ENCODE measurements around the gene PPP1R27.

Gene PPP1R27

DNA sequence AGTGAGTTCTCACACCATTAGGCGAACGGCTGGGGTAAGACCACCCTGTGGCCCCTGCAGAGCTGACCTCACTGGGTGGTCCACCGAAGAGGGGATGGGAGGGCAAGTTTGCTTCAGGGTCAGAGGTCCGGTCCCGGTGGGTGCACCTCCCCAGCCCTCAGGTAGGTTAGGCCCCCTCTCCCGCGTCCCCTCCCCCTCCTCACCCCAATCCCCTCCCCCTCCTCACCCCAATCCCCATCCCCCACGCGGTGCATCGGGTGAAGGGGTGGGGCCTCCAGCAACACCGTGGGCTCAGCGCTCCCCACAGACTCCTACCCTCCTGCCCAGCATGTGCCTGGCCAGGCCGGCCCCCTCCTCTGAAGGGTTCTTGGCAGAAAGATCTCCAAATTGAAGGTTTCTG is 15.1 kb downstream of the PPP1R27 start:
- DNase-seq: no peak

DNA sequence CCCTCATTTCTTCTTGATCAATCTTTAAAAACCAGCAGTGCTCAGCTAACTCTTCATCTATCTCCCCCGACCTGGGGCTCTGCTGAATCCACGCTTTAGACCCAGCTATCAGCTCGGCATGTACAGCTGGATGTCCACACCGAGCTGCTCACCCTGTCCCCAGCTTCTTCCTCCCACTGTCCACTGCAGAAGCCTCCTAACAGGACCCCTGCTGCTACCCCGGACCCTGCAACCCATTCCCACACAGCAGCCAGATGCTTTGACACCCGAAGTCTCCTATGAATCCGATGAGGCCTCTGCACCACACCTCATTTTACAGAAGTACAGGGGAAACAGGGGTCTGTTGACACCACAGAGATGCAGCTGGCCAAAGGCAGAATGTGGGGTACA is 17.1 kb downstream of the PPP1R27 start:
- no peak for DNase-seq

DNA sequence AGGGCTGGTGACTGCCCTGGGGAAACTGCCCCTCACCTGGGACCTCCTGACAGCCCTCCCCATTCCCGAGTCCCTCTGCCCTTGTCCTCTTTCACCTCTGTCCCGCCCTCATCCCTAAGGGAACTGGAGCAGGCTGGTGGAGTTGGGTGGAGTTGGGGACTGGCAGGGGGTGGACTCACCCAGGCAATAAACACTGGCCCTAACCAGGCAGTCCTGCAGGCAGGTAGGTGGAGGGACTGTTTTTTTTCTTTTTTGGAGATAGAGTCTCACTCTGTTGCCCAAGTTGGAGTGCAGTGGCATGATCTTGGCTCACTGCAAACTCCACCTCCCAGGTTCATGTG is 19.2 kb downstream of the PPP1R27 start:
- DNase-seq: no peak

DNA sequence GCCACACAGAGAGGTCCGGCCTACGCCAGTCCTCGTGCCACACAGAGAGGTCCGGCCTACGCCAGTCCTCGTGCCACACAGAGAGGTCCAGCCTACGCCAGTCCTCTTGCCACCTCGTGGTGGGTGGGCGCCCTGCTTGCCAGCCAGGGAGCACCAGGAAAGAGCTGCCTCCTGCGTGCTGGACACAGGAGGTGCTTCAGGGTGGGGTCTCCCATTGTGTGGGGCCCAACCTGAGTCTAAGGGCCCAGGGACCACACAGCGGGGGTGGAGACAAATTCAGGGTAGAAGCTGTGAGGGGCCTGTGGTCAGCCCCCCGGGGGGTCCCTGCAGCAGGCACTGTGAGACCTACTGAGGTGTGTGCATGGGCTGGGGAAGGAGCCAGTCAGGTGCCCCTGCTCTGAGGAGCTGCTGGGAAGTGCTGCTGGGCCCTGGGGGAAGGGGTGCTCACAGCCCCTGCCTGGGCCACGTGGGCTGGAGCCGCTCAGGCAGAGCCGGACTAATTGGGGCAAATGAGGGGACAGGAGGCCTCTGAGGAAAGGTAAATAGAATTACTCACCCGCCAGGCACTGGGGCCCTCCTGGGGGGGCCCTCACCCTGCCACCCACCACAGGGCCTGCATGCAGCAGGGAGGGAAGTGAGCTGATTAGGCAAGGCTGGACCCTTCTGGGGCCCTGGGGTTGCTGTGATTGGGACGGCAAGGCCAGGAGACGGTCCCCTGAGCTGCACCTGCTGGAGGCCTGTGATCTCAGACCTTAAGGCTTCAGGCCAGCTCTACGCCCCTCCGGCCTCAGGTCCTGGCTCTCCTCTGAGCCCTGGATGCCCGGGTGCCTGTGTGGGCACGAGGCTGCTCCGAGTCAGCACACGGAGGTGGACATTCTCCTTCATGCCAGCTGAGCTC is 19.9 kb downstream of the PPP1R27 start:
- DNase-seq: no peak

DNA sequence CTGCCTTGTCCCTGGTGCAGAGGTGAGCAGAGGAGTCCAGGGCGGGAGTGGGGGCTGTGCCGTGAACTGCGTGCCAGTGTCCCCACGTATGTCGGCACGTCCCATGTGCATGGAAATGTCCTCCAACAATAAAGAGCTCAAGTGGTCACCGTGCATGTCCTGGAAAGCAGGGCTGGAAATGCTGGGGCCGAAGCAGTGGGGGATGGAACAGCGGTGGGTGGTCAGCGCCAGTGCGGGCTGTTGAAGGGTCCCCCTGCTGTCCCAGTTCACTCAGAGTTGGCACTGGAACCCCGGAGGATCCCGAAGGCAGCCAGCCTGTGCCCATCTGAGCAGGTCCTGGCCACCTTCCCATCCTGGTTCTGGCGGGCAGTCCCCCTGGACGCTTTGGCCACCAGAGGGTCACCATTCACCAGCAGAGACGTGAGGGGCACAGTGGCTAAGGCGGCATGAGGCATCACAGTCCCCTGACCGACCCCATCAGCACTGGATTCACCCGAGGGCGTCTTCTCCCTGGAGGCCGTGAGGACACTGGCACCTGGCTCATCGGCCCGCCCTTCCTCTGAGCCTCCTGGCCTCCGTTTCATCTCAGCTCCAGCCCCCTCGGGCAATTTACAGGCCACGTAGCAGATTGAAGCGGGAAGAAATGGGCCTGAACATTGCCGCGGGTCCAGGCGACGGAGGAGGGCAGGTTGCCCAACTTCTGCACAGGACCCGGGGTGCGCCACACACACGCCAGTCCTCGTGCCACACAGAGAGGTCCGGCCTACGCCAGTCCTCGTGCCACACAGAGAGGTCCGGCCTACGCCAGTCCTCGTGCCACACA is 20.8 kb downstream of the PPP1R27 start:
- no peak for DNase-seq

DNA sequence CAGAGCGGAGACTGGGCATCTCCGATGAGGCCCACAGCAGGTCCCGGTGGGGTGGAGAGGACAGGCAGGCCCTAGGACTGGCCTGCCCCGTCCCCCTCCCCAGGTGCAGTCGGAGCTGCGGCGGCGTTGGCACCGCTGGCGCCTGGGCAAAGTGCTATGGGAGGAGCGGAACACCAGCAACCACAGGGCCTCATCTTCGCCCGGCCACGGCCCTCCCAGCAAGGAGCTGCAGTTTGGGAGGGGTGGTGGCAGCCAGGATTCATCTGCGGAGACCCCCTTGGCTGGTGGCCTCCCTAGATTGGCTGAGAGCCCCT is 21.5 kb downstream of the PPP1R27 start:
- no peak for DNase-seq

DNA sequence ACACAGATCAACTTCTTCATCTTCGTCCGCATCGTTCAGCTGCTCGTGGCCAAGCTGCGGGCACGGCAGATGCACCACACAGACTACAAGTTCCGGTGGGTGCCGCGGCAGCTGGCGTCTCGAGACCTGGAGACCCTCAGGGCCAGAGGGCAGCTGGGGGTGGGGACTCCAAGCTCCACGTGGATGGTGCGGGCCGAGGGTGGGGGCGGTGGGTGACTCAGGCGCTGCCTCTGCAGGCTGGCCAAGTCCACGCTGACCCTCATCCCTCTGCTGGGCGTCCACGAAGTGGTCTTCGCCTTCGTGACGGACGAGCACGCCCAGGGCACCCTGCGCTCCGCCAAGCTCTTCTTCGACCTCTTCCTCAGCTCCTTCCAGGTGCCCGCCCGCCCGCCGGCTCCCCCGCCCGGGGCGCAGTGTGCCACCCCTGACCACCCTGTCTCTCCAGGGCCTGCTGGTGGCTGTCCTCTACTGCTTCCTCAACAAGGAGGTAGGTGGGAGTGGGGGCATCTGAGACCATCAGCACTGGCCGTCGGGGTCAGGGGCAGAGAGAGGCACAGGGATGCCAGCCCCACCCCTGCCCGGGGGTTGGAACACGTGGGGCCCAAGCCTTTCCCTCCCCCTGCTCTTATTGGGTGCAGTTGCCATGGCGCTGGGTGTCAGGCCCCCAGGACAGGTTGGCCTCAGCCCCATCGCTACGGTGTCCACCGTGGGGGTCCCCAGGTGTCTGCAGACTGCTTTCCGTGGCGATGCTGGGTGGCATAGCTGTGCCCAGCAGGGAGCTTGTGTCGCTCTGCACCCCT is 22.1 kb downstream of the PPP1R27 start:
- DNase-seq: no peak

DNA sequence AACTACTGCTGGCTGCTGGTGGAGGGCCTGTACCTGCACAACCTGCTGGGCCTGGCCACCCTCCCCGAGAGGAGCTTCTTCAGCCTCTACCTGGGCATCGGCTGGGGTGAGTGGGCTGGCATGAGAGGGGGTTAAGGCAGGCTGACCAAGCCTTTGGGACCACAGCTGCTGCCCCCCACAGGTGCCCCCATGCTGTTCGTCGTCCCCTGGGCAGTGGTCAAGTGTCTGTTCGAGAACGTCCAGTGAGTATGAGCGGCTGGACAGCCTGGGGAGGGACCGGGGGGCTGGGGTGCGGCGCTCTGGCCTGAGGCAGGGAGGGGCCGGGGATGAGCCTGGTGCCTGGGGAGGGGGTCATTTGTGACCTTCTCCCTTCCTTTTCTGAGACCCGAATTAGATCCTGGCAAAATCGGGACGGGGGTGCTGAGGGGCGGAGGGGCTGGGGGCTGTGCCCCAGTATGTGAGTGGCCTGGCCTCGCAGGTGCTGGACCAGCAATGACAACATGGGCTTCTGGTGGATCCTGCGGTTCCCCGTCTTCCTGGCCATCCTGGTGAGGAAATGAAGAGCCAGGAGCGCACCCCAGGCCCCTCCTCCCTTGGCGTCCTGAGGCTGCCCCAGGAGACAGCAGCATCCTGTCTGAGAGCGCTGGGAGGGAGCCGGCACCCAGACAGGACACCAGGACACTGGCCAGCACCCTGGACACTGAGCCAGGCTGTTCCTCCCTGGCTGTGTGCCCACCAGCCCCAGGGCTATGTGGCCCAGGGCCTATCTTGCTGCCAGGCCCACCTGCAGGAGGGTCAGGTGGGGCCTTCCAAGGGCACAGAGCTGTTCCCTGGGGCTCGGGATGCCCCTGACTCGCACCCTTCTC is 22.9 kb downstream of the PPP1R27 start:
- no peak for DNase-seq

DNA sequence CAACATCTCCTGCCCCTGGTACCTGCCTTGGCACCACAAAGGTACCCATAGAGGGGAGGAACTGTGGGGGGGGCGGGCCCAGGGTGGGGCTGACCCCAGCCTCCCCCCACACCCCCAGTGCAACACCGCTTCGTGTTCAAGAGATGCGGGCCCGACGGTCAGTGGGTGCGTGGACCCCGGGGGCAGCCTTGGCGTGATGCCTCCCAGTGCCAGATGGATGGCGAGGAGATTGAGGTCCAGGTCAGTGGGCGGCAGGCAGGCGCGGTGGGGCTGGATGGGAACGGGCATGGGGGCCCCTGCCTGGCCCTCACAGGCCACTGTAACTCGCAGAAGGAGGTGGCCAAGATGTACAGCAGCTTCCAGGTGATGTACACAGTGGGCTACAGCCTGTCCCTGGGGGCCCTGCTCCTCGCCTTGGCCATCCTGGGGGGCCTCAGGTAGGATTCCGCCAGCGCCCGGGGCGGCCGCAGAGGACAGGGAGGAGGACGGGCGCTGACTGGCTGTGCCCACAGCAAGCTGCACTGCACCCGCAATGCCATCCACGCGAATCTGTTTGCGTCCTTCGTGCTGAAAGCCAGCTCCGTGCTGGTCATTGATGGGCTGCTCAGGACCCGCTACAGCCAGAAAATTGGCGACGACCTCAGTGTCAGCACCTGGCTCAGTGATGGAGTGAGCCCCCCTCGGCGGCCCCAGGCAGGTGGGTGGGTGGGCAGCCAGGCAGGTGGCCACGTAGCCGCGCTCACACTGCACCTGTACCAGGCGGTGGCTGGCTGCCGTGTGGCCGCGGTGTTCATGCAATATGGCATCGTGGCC is 23.8 kb downstream of the PPP1R27 start:
- DNase-seq: no peak

DNA sequence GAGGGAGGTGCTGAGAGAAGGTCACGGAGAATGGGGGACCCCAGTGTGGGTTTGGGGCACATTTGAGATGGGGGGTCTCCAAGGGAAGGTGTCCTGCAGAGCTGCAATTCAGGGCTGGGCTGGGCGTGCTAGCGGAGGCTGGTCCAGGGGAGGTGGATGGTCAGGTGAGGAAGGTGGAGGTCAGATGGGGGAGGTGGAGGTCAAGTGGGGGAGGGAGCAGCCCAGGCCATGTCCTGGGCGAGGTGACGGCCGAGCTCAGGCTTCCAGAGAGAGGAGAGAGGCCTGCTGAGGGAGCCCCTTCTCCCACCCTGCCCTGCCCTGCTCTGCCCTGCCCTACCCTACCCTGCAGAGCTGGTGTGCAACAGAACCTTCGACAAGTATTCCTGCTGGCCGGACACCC is 24.4 kb downstream of the PPP1R27 start:
- no peak for DNase-seq

DNA sequence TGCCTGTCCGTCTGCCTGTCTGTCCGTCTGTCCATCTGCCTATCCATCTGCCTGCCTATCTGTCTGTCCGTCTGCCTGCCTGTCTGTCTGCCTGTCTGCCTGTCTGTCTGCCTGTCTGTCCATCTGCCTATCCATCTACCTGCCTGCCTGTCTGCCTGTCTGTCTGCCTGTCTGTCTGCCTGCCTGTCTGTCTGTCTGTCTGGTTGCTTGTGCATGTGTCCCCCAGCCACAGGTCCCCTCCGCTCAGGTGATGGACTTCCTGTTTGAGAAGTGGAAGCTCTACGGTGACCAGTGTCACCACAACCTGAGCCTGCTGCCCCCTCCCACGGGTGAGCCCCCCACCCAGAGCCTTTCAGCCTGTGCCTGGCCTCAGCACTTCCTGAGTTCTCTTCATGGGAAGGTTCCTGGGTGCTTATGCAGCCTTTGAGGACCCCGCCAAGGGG is 25.3 kb downstream of the PPP1R27 start:
- DNase-seq: no peak

DNA sequence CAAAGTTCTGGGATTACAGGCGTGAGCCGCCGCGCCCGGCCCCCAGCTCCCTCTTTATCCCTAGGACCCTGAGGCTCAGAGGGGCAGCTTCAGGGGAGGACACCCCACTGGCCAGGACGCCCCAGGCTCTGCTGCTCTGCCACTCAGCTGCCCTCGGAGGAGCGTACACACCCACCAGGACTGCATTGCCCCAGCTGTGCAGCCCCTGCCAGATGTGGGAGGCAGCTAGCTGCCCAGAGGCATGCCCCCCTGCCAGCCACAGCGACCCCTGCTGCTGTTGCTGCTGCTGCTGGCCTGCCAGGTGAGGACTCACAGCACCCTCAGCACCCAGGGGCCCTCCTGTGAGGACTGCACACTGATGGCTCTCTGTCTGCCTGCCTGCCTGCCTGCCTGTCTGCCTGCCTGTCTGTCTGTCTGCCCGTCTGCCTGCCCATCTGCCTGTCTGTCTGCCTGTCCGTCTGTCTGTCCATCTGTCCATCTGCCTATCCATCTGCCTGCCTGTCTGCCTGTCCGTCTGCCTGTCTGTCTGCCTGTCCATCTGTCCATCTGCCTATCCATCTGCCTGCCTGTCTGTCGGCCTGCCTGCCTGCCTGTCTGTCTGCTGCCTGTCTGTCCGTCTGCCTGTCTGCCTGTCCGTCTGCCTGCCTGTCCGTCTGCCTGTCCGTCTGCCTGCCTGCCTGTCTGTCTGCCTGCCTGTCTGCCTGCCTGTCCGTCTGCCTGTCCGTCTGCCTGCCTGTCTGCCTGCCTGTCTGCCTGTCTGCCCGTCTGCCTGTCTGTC is 25.9 kb downstream of the PPP1R27 start:
- DNase-seq: no peak

DNA sequence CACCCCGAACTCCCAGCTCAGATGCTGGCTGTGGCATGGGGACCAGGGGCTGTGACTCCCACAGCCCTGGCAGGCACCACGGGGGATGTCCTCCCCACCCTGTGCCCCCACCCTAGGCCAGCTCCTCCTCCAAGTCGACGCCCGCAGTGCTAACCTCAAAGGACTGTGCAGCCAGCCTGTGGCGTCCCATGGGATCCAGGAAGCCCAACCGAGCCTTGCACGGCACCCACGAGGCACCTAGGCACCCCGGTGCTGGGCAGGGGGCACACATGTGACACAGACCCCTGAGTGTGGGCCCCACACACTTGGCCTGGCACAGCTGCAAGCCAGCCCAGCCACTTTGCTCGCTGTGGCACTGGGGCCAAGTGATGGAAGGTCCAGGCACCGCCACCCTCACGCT is 27.0 kb downstream of the PPP1R27 start:
- DNase-seq: no peak

DNA sequence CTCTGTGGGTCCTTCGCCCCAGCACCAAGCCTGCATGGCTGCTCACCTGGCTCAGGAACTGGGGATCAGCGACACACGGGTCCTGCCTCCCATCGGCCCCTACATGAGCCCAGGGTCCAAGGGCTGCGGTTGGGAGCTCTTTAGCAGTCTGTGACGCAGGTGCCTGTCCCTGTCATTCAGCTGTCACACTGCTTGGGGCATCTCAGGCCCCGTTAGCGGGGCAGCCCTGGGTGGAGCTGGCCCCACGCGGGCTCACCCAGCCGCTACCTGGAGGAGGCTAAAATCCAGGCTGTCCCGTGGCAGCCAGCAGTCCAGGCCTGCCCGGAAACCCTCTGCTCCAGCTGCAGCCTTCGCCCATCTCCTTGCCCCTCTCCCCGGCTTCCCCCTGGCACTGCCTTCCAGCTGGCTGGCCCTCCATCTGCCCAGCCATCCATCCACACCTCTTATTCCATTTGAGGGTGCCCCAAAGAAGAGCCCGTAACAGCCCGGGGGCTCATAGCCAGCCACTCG is 27.6 kb downstream of the PPP1R27 start:
- no peak for DNase-seq

DNA sequence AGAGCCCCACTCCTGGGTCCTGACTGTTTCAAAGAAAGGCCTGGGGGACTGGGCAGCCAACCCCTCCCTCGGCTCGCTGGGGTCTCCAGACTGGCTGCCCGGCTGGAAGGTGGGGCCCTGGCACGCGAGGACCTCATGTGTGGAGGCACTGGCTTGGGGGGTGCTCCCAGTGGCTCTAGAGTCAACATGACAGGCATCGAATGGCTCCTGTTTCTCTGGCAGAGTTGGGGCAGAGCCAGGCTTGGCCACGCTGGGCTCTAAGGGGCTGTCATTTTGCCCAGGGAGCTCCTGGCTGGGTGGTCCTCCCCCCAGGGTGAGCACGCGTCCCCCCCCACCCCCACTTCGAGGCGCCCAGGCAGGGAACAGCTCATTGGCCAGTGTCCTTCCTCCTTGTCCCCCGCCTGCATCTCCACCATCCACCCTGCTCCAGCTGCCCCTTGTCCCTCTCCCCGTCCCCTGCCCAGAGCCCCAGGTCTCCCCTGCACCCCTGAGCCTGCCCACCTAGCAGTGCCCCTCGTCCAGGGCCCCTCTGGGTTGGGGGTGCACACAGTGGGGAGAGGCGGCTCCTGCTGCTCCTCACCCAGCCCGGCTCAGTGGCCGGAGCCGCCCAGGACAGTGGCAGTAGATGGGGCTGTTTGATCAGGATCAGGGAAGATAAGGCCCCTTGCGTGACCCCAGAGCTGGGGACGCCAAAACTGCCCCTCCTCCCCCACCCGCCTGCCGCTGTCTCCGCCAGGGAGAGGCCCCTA is 28.2 kb downstream of the PPP1R27 start:
- DNase-seq: no peak

DNA sequence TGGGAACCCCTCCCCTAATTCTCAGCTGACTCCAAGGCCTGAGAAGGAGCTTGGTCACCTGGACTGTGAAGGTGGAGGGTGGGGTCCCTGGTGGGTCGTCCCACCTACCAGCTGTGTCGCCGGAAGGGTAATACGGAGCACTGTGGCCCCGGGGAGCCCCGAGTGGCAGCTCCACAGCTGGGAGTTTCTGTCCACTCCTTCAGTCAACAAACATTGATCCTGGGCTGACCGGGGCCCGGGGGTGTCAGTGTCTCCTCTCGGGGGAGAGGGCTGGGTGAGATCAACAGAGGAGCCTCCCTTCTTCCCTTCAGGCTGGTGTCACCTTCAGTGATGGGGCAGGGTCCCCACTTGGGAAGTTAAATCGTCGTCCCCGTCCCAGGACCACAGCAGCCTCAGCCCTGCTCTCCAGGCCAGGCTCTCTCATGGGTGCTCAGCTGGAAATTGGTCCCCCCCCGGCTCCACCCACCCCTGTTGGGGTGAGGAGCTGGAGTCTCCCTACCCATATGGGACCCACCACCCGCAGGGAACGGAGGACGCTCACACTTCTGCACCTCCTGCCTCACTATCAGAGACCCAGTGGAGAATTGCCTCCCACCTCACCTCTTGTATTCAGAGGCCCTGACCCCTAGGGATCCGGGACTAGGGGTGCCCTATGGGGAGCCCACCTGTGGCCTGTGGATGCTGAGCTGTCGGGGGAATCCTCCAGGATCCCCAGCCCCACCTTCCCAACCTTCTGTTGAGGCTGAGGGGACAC is 29.0 kb downstream of the PPP1R27 start:
- DNase-seq: no peak

DNA sequence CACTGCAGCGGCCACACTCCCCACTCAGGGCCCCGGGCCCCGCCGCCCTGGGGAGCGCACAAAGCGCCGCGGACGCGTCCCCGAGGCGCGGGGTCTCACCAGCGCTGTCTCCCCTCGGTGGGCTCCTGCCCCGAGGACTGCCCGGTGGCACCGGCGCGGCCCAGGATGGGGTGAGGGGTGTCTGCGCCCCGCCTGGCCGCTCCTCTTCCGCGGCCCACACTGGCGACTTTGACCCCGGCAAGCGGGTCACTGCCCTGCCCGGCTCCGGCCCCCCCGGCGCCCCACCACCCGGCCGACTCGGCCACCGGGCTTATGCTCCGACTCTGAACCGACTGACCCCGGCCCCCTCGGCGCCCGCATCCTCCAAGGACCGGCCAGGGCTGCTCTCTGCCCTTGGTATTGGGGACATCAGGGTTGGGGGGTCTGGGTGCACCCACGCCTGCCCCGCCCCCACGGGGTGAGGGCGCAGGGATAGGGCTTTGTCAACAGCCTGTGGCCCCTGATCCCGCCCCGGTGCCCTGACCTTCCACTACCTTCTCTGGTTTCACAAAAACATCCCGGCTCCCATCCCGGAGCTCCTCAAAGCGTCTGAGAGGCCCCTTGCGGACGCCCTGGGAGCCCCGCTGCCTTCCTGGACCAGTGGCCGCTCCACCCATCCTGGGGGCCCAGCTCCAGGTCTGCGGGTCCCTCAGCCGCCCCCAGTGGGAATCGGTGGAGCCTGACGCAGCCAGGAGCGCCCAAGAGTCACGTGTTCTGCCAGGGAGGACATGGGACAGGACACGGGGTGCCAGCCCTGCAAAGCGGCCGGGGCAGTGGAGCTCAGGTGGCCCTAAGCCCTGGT is 30.1 kb downstream of the PPP1R27 start:
- no peak for DNase-seq

Measured in activated gamma-delta T cell (primary cell).